Neural crest cell (in vitro differentiated cells): ENCODE measurements around the gene GBE1. TPM values are rescaled to one million over a fixed set of nuclear protein-coding genes. Genes with fewer than 3 reads are reported as not detected.

Source experiments
- DNase-seq: peaks from one replicate; pipeline ENCODE4 v3.0.0; 2021; ENCODE audit warnings: low read depth, mixed read lengths, low spot score
- H3K27ac Mint-ChIP-seq: one replicate; pipeline ENCODE4 v1.8.0; 2021; ENCODE audit warnings: mild to moderate bottlenecking, mixed read lengths; ENCODE audit not compliant: unreplicated experiment
- H3K27me3 Mint-ChIP-seq: 2 replicates; pipeline ENCODE4 v1.8.0; 2021; ENCODE audit warnings: low read depth, mild to moderate bottlenecking, mixed read lengths
- H3K36me3 Mint-ChIP-seq: 2 replicates; pipeline ENCODE4 v1.8.0; 2021; ENCODE audit warnings: low read depth, mild to moderate bottlenecking, mixed read lengths
- H3K4me1 Mint-ChIP-seq: 2 replicates; pipeline ENCODE4 v1.8.0; 2021; ENCODE audit warnings: mixed read lengths
- H3K4me3 Mint-ChIP-seq: one replicate; pipeline ENCODE4 v1.8.0; 2021; ENCODE audit warnings: mild to moderate bottlenecking, mixed read lengths
- H3K9me3 Mint-ChIP-seq: 2 replicates; pipeline ENCODE4 v1.8.0; 2021; ENCODE audit warnings: mixed read lengths
- CTCF ChIP-seq: fragments of 200-600 bp; sonication (generic); conservative IDR thresholded peaks from 2 replicates; pipeline ENCODE4 v1.5.0; 2021; ENCODE audit warnings: antibody characterized with exemption, mild to moderate bottlenecking
- total RNA-seq: library from RNA; stranded (reverse); gene quantifications from 2 replicates; pipeline ENCODE4 v1.2.1, GENCODE V29; 2021

Gene GBE1
- total RNA-seq, 1 donor from 2014 or later = 16.8 TPM

DNA sequence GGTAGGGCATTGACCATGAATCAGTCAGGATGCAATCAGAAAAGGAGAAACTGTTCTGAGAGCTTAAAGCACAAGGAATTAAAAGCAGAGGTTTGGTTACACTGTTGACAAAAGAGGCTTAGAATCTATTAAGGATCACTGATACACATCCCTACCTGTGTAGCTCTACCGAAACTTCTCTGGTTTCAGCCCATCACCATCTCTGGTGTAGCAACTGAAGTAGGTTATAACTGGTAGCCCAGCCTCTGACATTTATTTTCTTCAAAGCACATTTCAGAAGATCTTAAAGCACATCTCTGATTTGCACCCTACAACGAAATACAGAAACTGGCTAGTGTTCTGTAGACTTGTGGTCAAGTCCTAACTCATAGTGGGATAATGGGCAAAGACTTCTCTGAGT lies 283.7 kb downstream of the GBE1 start:
- H3K9me3 Mint-ChIP-seq = no peaks in the 10 kb centered on the region
- no peaks in the 10 kb centered on the region for H3K27me3 Mint-ChIP-seq
- no peaks in the 10 kb centered on the region for H3K36me3 Mint-ChIP-seq
- no peaks in the 10 kb centered on the region for H3K4me1 Mint-ChIP-seq
- no peak overlapping the region for H3K4me3 Mint-ChIP-seq
- H3K27ac Mint-ChIP-seq = no peak overlapping the region
- DNase-seq = no peak
- no peak for TF ChIP-seq CTCF

- Mint-ChIP-seq H3K9me3 (no peaks in the 10 kb centered on the region), H3K27ac (no peak overlapping the region), H3K36me3 (no peaks in the 10 kb centered on the region), H3K4me1 (no peaks in the 10 kb centered on the region), H3K4me3 (no peak overlapping the region), H3K27me3 (no peaks in the 10 kb centered on the region)
- DNase-seq = no peak
- no peak for TF ChIP-seq CTCF
Observed at GRCh38 chr3:81476692-81477091, 284.8 kb downstream of the GBE1 start.

DNA sequence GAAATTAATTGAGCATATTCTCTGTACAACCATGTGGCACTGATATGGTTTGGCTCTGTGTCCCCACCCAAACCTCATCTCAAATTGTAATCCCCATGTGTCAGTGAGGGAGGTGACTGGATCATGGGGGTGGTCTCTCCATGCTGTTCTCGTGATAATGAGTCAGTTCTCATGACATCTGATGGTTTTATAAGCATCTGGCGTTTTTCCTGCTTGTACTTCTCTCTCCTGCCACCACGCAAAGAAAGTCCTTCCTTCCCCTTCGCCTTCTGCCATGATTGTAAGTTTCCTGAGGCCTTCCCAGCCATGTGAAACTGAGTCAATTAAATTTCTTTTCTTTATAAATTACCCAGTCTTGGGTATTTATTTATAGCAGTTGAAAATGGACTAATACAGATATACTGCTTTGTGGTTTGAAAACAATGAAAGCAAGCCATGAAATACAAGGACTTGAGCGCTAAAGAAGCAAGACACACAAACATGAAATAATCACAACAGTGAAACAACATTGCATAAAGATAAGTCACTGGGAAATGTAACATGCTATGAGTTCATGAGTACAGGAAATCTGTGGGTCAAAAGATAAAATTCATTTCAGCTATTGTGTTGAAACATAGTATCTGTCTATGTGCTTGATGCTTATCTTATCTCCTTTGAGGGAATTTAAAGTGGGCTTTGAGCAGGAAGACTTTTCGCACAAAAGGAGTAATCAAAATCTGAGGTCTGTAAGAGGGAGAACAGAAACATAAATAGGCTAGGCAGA lies 288.7 kb downstream of the GBE1 start:
- no peak overlapping the region for H3K27ac Mint-ChIP-seq
- no peaks in the 10 kb centered on the region for H3K27me3 Mint-ChIP-seq
- no peaks in the 10 kb centered on the region for H3K9me3 Mint-ChIP-seq
- H3K4me3 Mint-ChIP-seq = no peak overlapping the region
- no peaks in the 10 kb centered on the region for H3K36me3 Mint-ChIP-seq
- DNase-seq = no peak
- TF ChIP-seq CTCF = no peak
- no peaks in the 10 kb centered on the region for H3K4me1 Mint-ChIP-seq

GRCh38 chr3:81470524-81471278 lies 290.7 kb downstream of the GBE1 start:
- Mint-ChIP-seq H3K4me3 (no peak overlapping the region), H3K27me3 (no peaks in the 10 kb centered on the region), H3K4me1 (no peaks in the 10 kb centered on the region), H3K27ac (no peak overlapping the region), H3K9me3 (no peaks in the 10 kb centered on the region), H3K36me3 (no peaks in the 10 kb centered on the region)
- DNase-seq = no peak
- no peak for TF ChIP-seq CTCF

DNA sequence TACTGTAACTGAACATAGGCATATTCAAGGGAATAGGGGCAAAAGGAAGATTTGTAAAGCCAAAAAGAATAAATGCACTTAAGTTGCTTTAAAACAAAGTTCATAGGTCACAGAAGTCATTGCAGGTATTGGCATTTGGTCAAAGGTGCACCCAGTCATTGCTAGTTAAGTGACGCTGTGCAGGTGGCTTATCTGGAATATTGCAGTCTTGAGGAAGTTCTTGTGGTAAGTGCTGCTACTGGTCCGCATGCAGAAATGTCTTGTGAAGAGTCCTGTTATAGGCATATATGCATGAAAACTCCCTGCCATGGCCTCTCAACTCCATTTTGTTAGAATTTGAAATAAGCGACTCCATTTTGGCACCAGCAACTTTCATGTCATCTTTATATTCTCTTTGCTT lies 293.1 kb downstream of the GBE1 start:
- H3K9me3 Mint-ChIP-seq = no peaks in the 10 kb centered on the region
- no peaks in the 10 kb centered on the region for H3K4me1 Mint-ChIP-seq
- DNase-seq = no peak
- no peaks in the 10 kb centered on the region for H3K36me3 Mint-ChIP-seq
- no peak overlapping the region for H3K4me3 Mint-ChIP-seq
- no peaks in the 10 kb centered on the region for H3K27me3 Mint-ChIP-seq
- no peak for TF ChIP-seq CTCF
- no peak overlapping the region for H3K27ac Mint-ChIP-seq
